PC-3 (cell line): ENCODE results near the gene ATP2B3.

Experiments used
- CTCF ChIP-seq: fragments of 300-600 bp; sonication (generic); conservative IDR thresholded peaks from 2 replicates; pipeline ENCODE4 v1.5.1; 2017; ENCODE audit warnings: antibody characterized with exemption, low read depth, mild to moderate bottlenecking, low read length
- EZH2 ChIP-seq: fragments of 300-600 bp; sonication (generic); IDR thresholded peaks from one replicate; pipeline ENCODE4 v1.6.1; 2017; ENCODE audit warnings: antibody characterized with exemption, mild to moderate bottlenecking, low read length; ENCODE audit not compliant: unreplicated experiment
- EZH2phosphoT487 ChIP-seq: fragments of 300-600 bp; sonication (generic); IDR thresholded peaks from 2 replicates; pipeline ENCODE4 v1.6.1; 2018; ENCODE audit warnings: mild to moderate bottlenecking, antibody characterized with exemption, low read length, borderline replicate concordance

GRCh38 chrX:153524234-153524633 is 6.8 kb downstream of the ATP2B3 start:
- TF ChIP-seq CTCF (no peak), EZH2phosphoT487 (no peak), EZH2 (no peak)
